ENCODE data around the gene DVL2.

Gene DVL2

GRCh38 chr17:7234083-7234951, at the start of gene DVL2 (continued):
- TF ChIP-seq ZNF341 (tag by site-specific recombination; IDR thresholded peaks at IDR 0.05; ENCODE audit: low read depth) (peak; percentile 21; the same call in 1 of the 2 replicates), ZBTB1 (tag by site-specific recombination; IDR thresholded peaks at IDR 0.05) (peak; percentile 96), ZNF214 (tag by site-specific recombination; IDR thresholded peaks at IDR 0.05; ENCODE audit: borderline replicate concordance) (no peak; the same call in 1 of the 2 replicates), ZNF169 (tag by site-specific recombination; IDR thresholded peaks at IDR 0.05) (0 out of 2 replicates have a peak, but pooled peaks have one; percentile 69), ZNF501 (tag by site-specific recombination; IDR thresholded peaks at IDR 0.05) (peak; percentile 91), ZSCAN18 (tag by site-specific recombination; IDR thresholded peaks at IDR 0.05) (peak; percentile 74; the same call in 1 of the 2 replicates), ZNF280C (tag by site-specific recombination; IDR thresholded peaks at IDR 0.05) (no peak), ZNF239 (tag by site-specific recombination; IDR thresholded peaks at IDR 0.05) (0 out of 2 replicates have a peak, but pooled peaks have one; percentile 61), ZNF561 (tag by site-specific recombination; IDR thresholded peaks at IDR 0.05; ENCODE audit: borderline replicate concordance) (peak; percentile 85; the same call in 1 of the 2 replicates), ZNF704 (tag by site-specific recombination; IDR thresholded peaks at IDR 0.05) (peak; percentile 87), ZNF449 (tag by site-specific recombination; IDR thresholded peaks at IDR 0.05) (0 out of 2 replicates have a peak, but pooled peaks have one; percentile 14), ZNF76 (tag by site-specific recombination; IDR thresholded peaks at IDR 0.05; ENCODE audit: borderline replicate concordance, low read depth) (peak; percentile 77; the same call in 1 of the 2 replicates), CTCF (tag by site-specific recombination; IDR thresholded peaks at IDR 0.05) (no peak), ZNF274 (IDR thresholded peaks at IDR 0.05; ENCODE audit: low read length) (no peak), ZNF274 (tag by site-specific recombination; IDR thresholded peaks at IDR 0.05; ENCODE audit: borderline replicate concordance) (no peak), ZNF623 (tag by site-specific recombination; IDR thresholded peaks at IDR 0.05) (peak; percentile 36), ZNF19 (tag by site-specific recombination; IDR thresholded peaks at IDR 0.05; ENCODE audit: low read depth) (0 out of 2 replicates have a peak, but pooled peaks have one; percentile 73), PRDM10 (tag by site-specific recombination; IDR thresholded peaks at IDR 0.05) (peak; percentile 99), ZNF391 (tag by site-specific recombination; IDR thresholded peaks at IDR 0.05; ENCODE audit: borderline replicate concordance, low read depth) (peak; percentile 86; the same call in 1 of the 2 replicates), ZSCAN23 (tag by site-specific recombination; IDR thresholded peaks at IDR 0.05) (0 out of 2 replicates have a peak, but pooled peaks have one; percentile 57), ZNF513 (tag by site-specific recombination; IDR thresholded peaks at IDR 0.05) (no peak), ZNF530 (tag by site-specific recombination; IDR thresholded peaks at IDR 0.05; ENCODE audit: low read depth) (peak; percentile 69; the same call in 1 of the 2 replicates)

Data from HEK293 (cell line).